VCaP (cell line): ENCODE results near the gene SPRYD7.

Experiments
- H3K27ac ChIP-seq: fragments of 450-650 bp; 2 replicates; pipeline ENCODE4 v1.5.1; 2017
- TF ChIP-seq, protein P1 (sequence below): fragments of 450-650 bp; conservative IDR thresholded peaks from 2 replicates; pipeline ENCODE4 v1.5.1; 2017; ENCODE audit warnings: mild to moderate bottlenecking, moderate library complexity

The SPRYD7 gene

DNA sequence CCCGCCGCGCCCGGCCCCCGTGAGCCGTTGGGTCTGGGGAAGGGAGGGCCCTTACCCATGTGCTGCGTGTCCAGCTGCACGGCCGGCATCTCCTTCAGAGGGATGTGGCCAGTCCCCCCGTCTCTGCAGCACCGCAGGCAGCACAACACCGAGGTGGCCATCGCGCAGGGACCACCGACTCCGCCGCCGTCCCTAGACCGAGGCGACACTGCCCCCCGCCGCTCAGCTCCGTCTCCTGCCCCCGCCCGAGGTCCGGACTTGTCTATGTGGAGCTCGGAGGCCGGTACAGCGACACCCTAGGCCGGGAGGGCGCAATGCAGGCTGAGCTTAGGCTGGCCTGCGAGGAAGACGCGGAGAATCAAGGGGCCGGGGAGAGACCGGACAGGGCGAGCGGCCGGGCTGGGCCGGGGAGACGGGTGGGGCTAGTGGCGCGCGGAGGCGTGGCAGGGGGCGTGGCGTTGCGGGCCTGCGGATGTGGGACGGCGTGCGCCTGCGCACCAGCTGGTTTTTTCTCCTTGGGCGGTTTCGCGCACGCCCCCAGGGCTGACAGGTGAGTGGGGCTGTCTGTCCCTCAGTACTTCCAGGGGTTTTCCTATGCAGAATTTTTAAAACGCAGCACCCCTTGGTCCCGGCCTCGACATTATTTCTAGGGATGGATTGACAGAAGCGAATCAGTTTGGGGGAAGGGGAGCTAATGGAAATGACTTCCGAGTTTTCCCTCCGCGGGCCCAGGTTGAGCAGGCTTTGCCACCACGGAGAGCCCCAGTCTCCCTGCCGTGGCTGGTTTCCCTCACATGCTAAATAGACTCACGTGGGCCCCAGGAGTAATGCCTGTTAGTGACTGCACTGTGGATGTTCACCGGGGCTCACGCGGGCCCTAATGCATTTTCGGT is at the start of gene SPRYD7:
SPRYD7 (minus strand) TSS at position 266 of the 893 bp plus-strand sequence; CDS start at position 161, 105 bp downstream.
- peak within 1 kb of the TSS; percentile 81 for H3K27ac ChIP-seq
- TF ChIP-seq, protein P1, sequence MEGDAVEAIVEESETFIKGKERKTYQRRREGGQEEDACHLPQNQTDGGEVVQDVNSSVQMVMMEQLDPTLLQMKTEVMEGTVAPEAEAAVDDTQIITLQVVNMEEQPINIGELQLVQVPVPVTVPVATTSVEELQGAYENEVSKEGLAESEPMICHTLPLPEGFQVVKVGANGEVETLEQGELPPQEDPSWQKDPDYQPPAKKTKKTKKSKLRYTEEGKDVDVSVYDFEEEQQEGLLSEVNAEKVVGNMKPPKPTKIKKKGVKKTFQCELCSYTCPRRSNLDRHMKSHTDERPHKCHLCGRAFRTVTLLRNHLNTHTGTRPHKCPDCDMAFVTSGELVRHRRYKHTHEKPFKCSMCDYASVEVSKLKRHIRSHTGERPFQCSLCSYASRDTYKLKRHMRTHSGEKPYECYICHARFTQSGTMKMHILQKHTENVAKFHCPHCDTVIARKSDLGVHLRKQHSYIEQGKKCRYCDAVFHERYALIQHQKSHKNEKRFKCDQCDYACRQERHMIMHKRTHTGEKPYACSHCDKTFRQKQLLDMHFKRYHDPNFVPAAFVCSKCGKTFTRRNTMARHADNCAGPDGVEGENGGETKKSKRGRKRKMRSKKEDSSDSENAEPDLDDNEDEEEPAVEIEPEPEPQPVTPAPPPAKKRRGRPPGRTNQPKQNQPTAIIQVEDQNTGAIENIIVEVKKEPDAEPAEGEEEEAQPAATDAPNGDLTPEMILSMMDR = peak; percentile 95

DNA sequence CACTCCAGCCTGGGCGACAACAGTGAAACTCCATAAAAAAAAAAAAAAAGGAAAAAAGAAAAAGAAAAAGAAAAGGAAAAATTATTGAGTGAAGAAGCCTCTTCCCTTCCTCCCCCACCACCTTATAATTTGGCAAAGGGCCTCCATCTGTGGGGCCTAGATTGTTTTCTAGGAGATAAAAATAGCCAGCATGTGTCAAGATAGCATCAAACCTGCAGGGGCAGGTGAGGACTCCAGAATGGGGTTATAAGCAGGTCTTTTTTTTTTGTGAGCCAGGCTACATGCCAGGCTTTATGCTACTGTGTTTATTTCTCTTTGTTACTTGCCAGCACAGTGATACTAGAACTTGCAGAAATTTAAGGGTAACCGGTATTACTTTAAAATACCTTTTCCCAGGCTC is 49.0 kb upstream of the SPRYD7 start:
- TF ChIP-seq, protein P1 = no peak
- H3K27ac ChIP-seq = peak overlapping the region; percentile 90

DNA sequence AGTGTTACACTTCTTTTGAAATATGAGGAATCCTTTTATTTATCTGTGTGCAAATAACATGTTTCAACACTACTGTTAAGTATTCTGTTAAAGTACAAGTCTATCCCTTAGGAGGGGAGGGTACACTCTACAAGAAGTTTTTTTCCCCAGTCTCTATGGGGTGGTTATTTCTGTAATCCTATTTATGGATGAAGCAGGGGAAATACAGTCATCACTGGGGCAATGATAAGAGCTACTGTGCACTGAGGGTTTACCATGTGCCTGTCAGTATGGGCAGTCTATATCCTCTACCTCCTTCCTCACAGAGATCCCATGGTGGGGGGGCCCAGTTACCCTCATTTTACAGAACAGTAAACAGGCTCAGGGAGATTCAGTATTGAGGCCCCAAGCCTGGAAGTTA is 44.1 kb upstream of the SPRYD7 start:
- TF ChIP-seq, protein P1 = no peak

GRCh38 chr13:49977992-49978391 is 41.9 kb upstream of the SPRYD7 start:
- no peak overlapping the region; the same call in 1 of the 2 replicates for H3K27ac ChIP-seq
- TF ChIP-seq, protein P1 = no peak

More for the DNA sequence above, 44.1 kb upstream of the SPRYD7 start:
- peak overlapping the region; percentile 5; the same call in 1 of the 2 replicates for H3K27ac ChIP-seq

GRCh38 chr13:49976314-49977258 is 40.4 kb upstream of the SPRYD7 start:
- no peak overlapping the region for H3K27ac ChIP-seq
- TF ChIP-seq, protein P1 = peak; percentile 93

GRCh38 chr13:49975826-49976225 is 39.7 kb upstream of the SPRYD7 start:
- H3K27ac ChIP-seq = no peak overlapping the region
- TF ChIP-seq, protein P1 = no peak

DNA sequence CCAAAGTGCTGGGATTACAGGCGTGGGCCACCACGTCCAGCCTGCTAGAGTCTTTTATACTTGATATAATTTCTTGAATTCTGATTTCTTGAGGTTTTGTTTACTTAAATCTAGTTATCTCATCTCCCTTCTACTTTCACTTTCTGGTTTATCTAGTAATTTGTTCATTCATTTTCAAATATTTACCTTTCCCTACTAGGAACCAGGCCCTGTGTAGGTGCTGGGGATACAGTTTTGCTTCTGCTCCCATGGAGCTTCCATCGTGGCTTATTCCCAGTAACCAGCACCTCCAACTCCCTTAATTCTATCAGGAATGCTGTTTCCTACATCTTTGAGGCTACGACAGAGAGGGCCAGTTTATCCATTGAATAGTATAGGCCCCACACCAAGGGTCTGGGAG is 36.6 kb upstream of the SPRYD7 start:
- TF ChIP-seq, protein P1 = no peak
- H3K27ac ChIP-seq = peak overlapping the region; percentile 72
